ENCODE measurements around the gene CX3CL1.

DNA sequence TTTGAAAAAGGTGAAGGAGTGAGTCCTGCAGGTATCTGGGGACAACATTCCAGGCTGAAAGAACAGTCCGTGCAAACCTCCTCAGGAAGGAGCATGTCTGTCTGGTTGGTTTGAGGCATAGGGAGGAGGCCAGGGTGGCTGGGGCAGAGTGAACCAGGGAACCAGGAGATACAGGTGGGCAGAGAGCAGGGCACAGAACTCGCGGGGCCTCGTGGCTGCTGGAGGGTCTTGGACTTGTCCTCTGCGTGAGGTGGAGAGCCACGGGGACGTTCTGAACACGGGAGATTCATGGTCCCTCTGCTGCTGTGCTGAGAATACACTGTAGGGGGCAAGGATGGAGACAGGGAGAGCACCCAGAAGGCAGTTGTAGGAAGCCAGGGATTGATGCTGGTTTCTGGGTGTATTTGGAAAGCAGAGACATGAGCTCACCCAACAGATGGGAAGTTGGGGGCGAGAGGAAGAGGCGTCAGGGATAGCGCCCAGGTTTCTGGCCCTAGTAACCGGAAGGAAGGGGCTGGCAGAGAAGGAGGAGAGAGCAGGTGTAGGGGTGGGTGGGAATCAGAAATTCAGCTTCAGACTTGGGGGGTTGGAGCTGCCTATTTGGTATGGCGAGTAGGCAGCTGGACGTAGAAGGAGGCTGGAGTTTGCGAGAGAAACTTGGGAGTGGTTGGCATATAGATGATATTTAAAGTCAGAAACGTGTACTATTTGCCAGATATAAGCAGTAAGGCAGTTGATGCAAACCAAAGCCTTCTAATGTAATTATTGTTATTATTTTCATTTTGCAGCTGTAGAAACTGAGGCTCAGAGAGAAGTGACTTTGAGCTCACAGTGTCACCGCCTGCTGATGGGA is 31.9 kb downstream of the CX3CL1 start, which contains the start of gene CCL17:
- TF ChIP-seq CTCF (IDR thresholded peaks at IDR 0.05; ENCODE audit: insufficient read depth, low read depth, low read length), result no peak
- TF ChIP-seq EZH2 (IDR thresholded peaks at IDR 0.05; ENCODE audit: insufficient read depth, low read length), result no peak
